ENCODE results near the gene RAB4A. TPM values are rescaled to one million over a fixed set of nuclear protein-coding genes. Genes with fewer than 3 reads are reported as not detected.

Gene RAB4A
- total RNA-seq, 1 donor from 2014 or later, result 51.5 TPM

- intact Hi-C loops (cut with DNase I), result no loop called here
- Histone ChIP-seq H3K9me3 (no peaks in the 10 kb centered on the region), H3K4me1 (no peaks in the 10 kb centered on the region), H3K36me3 (peaks cover 59% of the 10 kb centered on the region), H3K4me3 (no peak overlapping the region), H3K27ac (no peak overlapping the region), H3K27me3 (ENCODE audit: low read depth) (no peaks in the 10 kb centered on the region)
- no peak for ATAC-seq
- no peak for DNase-seq
- TF ChIP-seq CTCF (IDR thresholded peaks at IDR 0.05), result no peak
Measured at GRCh38 chr1:229295745-229296144, 24.8 kb downstream of the RAB4A start.

GRCh38 chr1:229296541-229296941 lies 25.6 kb downstream of the RAB4A start:
- Histone ChIP-seq H3K36me3 (peaks cover 64% of the 10 kb centered on the region), H3K27ac (no peak overlapping the region), H3K27me3 (ENCODE audit: low read depth) (no peaks in the 10 kb centered on the region), H3K4me3 (no peak overlapping the region), H3K4me1 (no peaks in the 10 kb centered on the region), H3K9me3 (no peaks in the 10 kb centered on the region)
- DNase-seq (no peak), ATAC-seq (no peak)
- TF ChIP-seq CTCF (IDR thresholded peaks at IDR 0.05), result no peak
- intact Hi-C loops (cut with DNase I), result no loop called here

DNA sequence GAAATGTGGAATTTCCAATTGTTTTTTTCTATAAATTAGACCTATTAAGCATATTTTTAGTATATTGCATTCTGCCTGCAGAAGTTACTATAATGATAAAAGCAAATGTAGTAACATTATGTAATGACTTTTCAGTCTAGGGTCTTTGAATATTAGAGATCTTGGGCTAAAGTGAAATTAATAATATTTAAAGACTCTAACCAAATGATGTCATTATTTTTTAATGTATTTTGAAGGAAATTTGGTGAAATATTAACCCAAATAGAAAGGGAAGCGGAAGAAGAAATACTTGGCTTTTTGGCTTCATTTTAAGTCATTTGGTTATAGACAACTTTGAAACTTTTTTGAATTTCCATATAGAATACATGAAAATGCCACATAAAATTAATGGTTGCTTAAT lies 26.8 kb downstream of the RAB4A start:
- Histone ChIP-seq H3K27ac (no peak overlapping the region), H3K4me1 (no peaks in the 10 kb centered on the region), H3K4me3 (no peak overlapping the region), H3K9me3 (no peaks in the 10 kb centered on the region), H3K27me3 (ENCODE audit: low read depth) (no peaks in the 10 kb centered on the region), H3K36me3 (peaks cover 63% of the 10 kb centered on the region)
- DNase-seq (no peak), ATAC-seq (no peak)
- no peak for TF ChIP-seq CTCF (IDR thresholded peaks at IDR 0.05)
- intact Hi-C loops (cut with DNase I), result no loop called here

- DNase-seq (no peak), ATAC-seq (no peak)
- no peaks in the 10 kb centered on the region for H3K4me1 ChIP-seq
- H3K4me3 ChIP-seq, result no peak overlapping the region
- intact Hi-C loops (cut with DNase I), result no loop called here
- H3K27ac ChIP-seq, result no peak overlapping the region
- no peak for TF ChIP-seq CTCF (IDR thresholded peaks at IDR 0.05)
- no peaks in the 10 kb centered on the region for H3K9me3 ChIP-seq
- no peaks in the 10 kb centered on the region for H3K27me3 ChIP-seq (ENCODE audit: low read depth)
- H3K36me3 ChIP-seq, result peaks cover 64% of the 10 kb centered on the region
Measured at GRCh38 chr1:229298420-229298819, 27.5 kb downstream of the RAB4A start.

DNA sequence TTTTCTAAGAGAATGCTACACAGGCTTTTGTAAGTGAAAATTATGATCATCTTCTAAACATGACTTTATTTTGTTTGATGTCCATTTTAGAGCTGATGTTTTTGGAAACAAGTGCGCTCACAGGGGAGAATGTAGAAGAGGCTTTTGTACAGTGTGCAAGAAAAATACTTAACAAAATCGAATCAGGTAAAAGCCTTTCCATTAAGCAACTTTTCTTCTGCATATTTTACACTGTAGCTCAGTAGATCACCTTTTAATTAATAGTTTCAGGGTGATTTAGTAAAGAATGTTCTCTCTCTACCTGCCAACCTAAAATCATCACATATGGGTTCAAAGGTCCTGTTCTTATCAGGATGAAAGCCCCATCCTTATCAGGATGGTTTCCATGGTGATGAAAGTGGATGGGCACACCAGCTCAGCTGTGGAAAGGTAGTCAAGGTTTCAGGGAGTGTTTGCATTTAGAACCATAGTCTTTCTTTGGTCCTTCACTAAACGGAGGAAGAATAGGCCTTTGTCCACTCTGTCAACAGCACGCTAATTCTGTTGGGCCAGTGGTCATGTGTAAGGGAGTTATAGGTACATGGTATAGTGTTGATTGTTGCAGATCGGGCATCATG lies 28.1 kb downstream of the RAB4A start:
- TF ChIP-seq CTCF (IDR thresholded peaks at IDR 0.05), result no peak
- no peaks in the 10 kb centered on the region for H3K27me3 ChIP-seq (ENCODE audit: low read depth)
- no peak overlapping the region for H3K4me3 ChIP-seq
- H3K27ac ChIP-seq, result no peak overlapping the region
- intact Hi-C loops (cut with DNase I), result no loop called here
- H3K9me3 ChIP-seq, result no peaks in the 10 kb centered on the region
- ATAC-seq (no peak), DNase-seq (no peak)
- peaks cover 69% of the 10 kb centered on the region for H3K36me3 ChIP-seq
- H3K4me1 ChIP-seq, result no peaks in the 10 kb centered on the region
